Neural progenitor cell (in vitro differentiated cells): ENCODE data around the gene KRTAP5-1. TPM values are rescaled to one million over a fixed set of nuclear protein-coding genes. Genes with fewer than 3 reads are reported as not detected.

Source experiments
- DNase-seq: peaks from one replicate; pipeline ENCODE4 v3.0.0-alpha.2; 2016; ENCODE audit warnings: low spot score
- H2AFZ ChIP-seq: fragments of 200-600 bp; sonication (generic); replicated peaks from 2 replicates; pipeline ENCODE4 v1.6.1; 2016; ENCODE audit warnings: antibody characterized with exemption
- H3F3A ChIP-seq: fragments of 200-600 bp; sonication (generic); 2 replicates; pipeline ENCODE4 v1.6.1; 2016; ENCODE audit warnings: antibody characterized with exemption, low read depth
- H3K27ac ChIP-seq: fragments of 200-600 bp; sonication (generic); 2 replicates; pipeline ENCODE4 v1.5.1; 2016; ENCODE audit warnings: mild to moderate bottlenecking
- H3K27me3 ChIP-seq: fragments of 200-600 bp; sonication (generic); 2 replicates; pipeline ENCODE4 v1.6.1; 2016; ENCODE audit warnings: mild to moderate bottlenecking, moderate library complexity
- H3K36me3 ChIP-seq: fragments of 200-600 bp; sonication (generic); 2 replicates; pipeline ENCODE4 v1.5.1; 2016
- H3K4me1 ChIP-seq: fragments of 200-600 bp; sonication (generic); 2 replicates; pipeline ENCODE4 v1.6.1; 2016; ENCODE audit warnings: mixed run types
- H3K4me2 ChIP-seq: fragments of 200-600 bp; sonication (generic); 2 replicates; pipeline ENCODE4 v1.6.1; 2016
- H3K4me3 ChIP-seq: fragments of 200-600 bp; sonication (generic); 2 replicates; pipeline ENCODE4 v1.5.1; 2016
- H3K79me2 ChIP-seq: fragments of 200-600 bp; sonication (generic); 2 replicates; pipeline ENCODE4 v1.6.1; 2016; ENCODE audit warnings: low read depth
- H3K9ac ChIP-seq: fragments of 200-600 bp; sonication (generic); 2 replicates; pipeline ENCODE4 v1.6.1; 2016
- H3K9me3 ChIP-seq: fragments of 200-600 bp; sonication (generic); 2 replicates; pipeline ENCODE4 v1.5.1; 2016; ENCODE audit warnings: low read depth
- H4K20me1 ChIP-seq: fragments of 200-600 bp; sonication (generic); 2 replicates; pipeline ENCODE4 v1.6.1; 2016; ENCODE audit warnings: low read depth
- H3K27ac Mint-ChIP-seq: 3 replicates; pipeline ENCODE4 v1.8.0; 2021; ENCODE audit warnings: mixed read lengths
- H3K27me3 Mint-ChIP-seq: 2 replicates; pipeline ENCODE4 v1.8.0; 2022; ENCODE audit warnings: low read depth, mild to moderate bottlenecking, inconsistent platforms, moderate library complexity, mixed read lengths; ENCODE audit not compliant: insufficient read depth
- H3K36me3 Mint-ChIP-seq: 3 replicates; pipeline ENCODE4 v1.8.0; 2021; ENCODE audit warnings: mixed read lengths
- H3K4me1 Mint-ChIP-seq: 3 replicates; pipeline ENCODE4 v1.8.0; 2021; ENCODE audit warnings: mixed read lengths
- H3K4me3 Mint-ChIP-seq: 3 replicates; pipeline ENCODE4 v1.8.0; 2021; ENCODE audit warnings: mild to moderate bottlenecking, moderate library complexity, mixed read lengths
- H3K9me3 Mint-ChIP-seq: 3 replicates; pipeline ENCODE4 v1.8.0; 2020; ENCODE audit warnings: mixed read lengths
- CTCF ChIP-seq: fragments of 200-600 bp; sonication (generic); IDR thresholded peaks from 2 replicates; pipeline ENCODE4 v1.5.1; 2017; ENCODE audit warnings: antibody characterized with exemption, mild to moderate bottlenecking
- EZH2 ChIP-seq: fragments of 200-600 bp; sonication (generic); IDR thresholded peaks from 2 replicates; pipeline ENCODE4 v1.6.1; 2017; ENCODE audit warnings: antibody characterized with exemption, mild to moderate bottlenecking, moderate library complexity
- EZH2phosphoT487 ChIP-seq: fragments of 200-600 bp; sonication (generic); IDR thresholded peaks from 2 replicates; pipeline ENCODE4 v1.6.1; 2017; ENCODE audit warnings: antibody characterized with exemption
- total RNA-seq: library from RNA; depleted of rRNA; stranded (reverse); fragments of >200 nt; gene quantifications from 2 replicates; pipeline ENCODE4 v1.2.3, GENCODE V29; 2015; ENCODE audit warnings: low replicate concordance

KRTAP5-1 gene
- total RNA-seq, 1 donor from 2014 or later, result not detected

GRCh38 chr11:1572197-1573076 is 12.6 kb downstream of the KRTAP5-1 start, which contains the start of gene DUSP8:
Gene DUSP8 (minus strand): TSS chr11:1572271. CDS start chr11:1565826, 6,445 bp downstream.
- Histone ChIP-seq H3K36me3 (no peaks in the 10 kb centered on the region), H3K27ac (no peak within 1 kb of the TSS), H4K20me1 (peaks cover 38% of the 10 kb centered on the region), H3K4me2 (peak within 1 kb of the TSS; percentile 86), H2AFZ (no peak within 1 kb of the TSS), H3K9me3 (no peaks in the 10 kb centered on the region), H3K27me3 (peaks cover 86% of the 10 kb centered on the region), H3K4me1 (peaks cover 25% of the 10 kb centered on the region), H3K9ac (peak within 1 kb of the TSS; percentile 45), H3K4me3 (peak within 1 kb of the TSS; percentile 62), H3K79me2 (no peaks in the 10 kb centered on the region), H3F3A (peaks cover 23% of the 10 kb centered on the region)
- H3K27ac Mint-ChIP-seq, result no peak within 1 kb of the TSS
- H3K36me3 Mint-ChIP-seq, result no peaks in the 10 kb centered on the region
- TF ChIP-seq EZH2phosphoT487 (peak; percentile 94), EZH2 (peak; percentile 97), CTCF (no peak)
- peaks cover 15% of the 10 kb centered on the region for H3K4me1 Mint-ChIP-seq
- DNase-seq, result peak; percentile 92
- no peaks in the 10 kb centered on the region for H3K9me3 Mint-ChIP-seq
- H3K27me3 Mint-ChIP-seq, result peaks cover 36% of the 10 kb centered on the region
- peak within 1 kb of the TSS; percentile 74 for H3K4me3 Mint-ChIP-seq

- Histone ChIP-seq H3K4me3 (peak overlapping the region; percentile 45), H3K4me1 (peaks cover 25% of the 10 kb centered on the region), H3F3A (peaks cover 23% of the 10 kb centered on the region), H3K36me3 (no peaks in the 10 kb centered on the region), H4K20me1 (peaks cover 38% of the 10 kb centered on the region), H3K9me3 (no peaks in the 10 kb centered on the region), H3K27ac (no peak overlapping the region), H3K4me2 (peak overlapping the region; percentile 80), H2AFZ (no peak overlapping the region), H3K9ac (no peak overlapping the region), H3K27me3 (peaks cover 81% of the 10 kb centered on the region), H3K79me2 (no peaks in the 10 kb centered on the region)
- TF ChIP-seq EZH2, result no peak
- TF ChIP-seq CTCF, result no peak
- no peak for TF ChIP-seq EZH2phosphoT487
- Mint-ChIP-seq H3K9me3 (no peaks in the 10 kb centered on the region), H3K4me3 (no peak overlapping the region), H3K27me3 (peaks cover 34% of the 10 kb centered on the region), H3K4me1 (peaks cover 17% of the 10 kb centered on the region), H3K36me3 (no peaks in the 10 kb centered on the region), H3K27ac (no peak overlapping the region)
- DNase-seq, result no peak
Measured at GRCh38 chr11:1571760-1572196, 13.3 kb downstream of the KRTAP5-1 start.

- H3K4me1 ChIP-seq, result peaks cover 25% of the 10 kb centered on the region
- peaks cover 31% of the 10 kb centered on the region for H3K27me3 Mint-ChIP-seq
Measured at GRCh38 chr11:1570896-1571759, 14.0 kb downstream of the KRTAP5-1 start.

More at GRCh38 chr11:1570896-1571759, 14.0 kb downstream of the KRTAP5-1 start:
- H3K79me2 ChIP-seq, result no peaks in the 10 kb centered on the region
- Mint-ChIP-seq H3K36me3 (no peaks in the 10 kb centered on the region), H3K27ac (no peak overlapping the region), H3K4me3 (peak overlapping the region; percentile 75), H3K9me3 (no peaks in the 10 kb centered on the region), H3K4me1 (peaks cover 17% of the 10 kb centered on the region)
- peaks cover 38% of the 10 kb centered on the region for H4K20me1 ChIP-seq
- peaks cover 75% of the 10 kb centered on the region for H3K27me3 ChIP-seq
- H3K9me3 ChIP-seq, result no peaks in the 10 kb centered on the region
- peaks cover 23% of the 10 kb centered on the region for H3F3A ChIP-seq
- no peak overlapping the region for H3K27ac ChIP-seq
- H3K9ac ChIP-seq, result no peak overlapping the region
- H3K36me3 ChIP-seq, result no peaks in the 10 kb centered on the region
- peak; percentile 70 for DNase-seq
- no peak overlapping the region for H2AFZ ChIP-seq
- peak overlapping the region; percentile 80 for H3K4me2 ChIP-seq
- peak overlapping the region; percentile 45 for H3K4me3 ChIP-seq
- TF ChIP-seq EZH2, result peak; percentile 86
- TF ChIP-seq CTCF, result no peak
- TF ChIP-seq EZH2phosphoT487, result peak; percentile 84
